Peyer's patch (tissue), 4 donors: ENCODE results near the gene BMPR1A. TPM values are rescaled to one million over a fixed set of nuclear protein-coding genes. Genes with fewer than 3 reads are reported as not detected.
A peak's percentile ranks its signal among the peaks of the same experiment; 100 is the strongest.
"Not testable (repeated sequence)": the region's sequence is repeated elsewhere in the genome, so short reads cannot be mapped to it uniquely, and the experiment has no call there.

Source experiments
- DNase-seq, 3 donors: peaks; one replicate each; pipeline ENCODE4 v3.0.0-alpha.2; 2017 to 2019
- H3K27ac ChIP-seq, 4 donors: fragments of 200-600 bp; sonication (generic); one replicate each; pipeline ENCODE4 v1.5.1; 2016 to 2019
- H3K27me3 ChIP-seq, 2 donors: fragments of 200-600 bp; sonication (generic); one replicate each; pipeline ENCODE4 v1.5.1; 2019
- H3K36me3 ChIP-seq, 3 donors: fragments of 200-600 bp; sonication (generic); one replicate each; pipeline ENCODE4 v1.5.1; 2016 to 2019
- H3K4me1 ChIP-seq, 4 donors: fragments of 200-600 bp; sonication (generic); one replicate each; pipeline ENCODE4 v1.5.1; 2016 to 2019
- H3K4me3 ChIP-seq, 4 donors: fragments of 200-600 bp; sonication (generic); 1 replicate in 3 of 4; 2 replicates in 1 of 4; pipeline ENCODE4 v1.5.1; 2016 to 2019; ENCODE audit warnings: mild to moderate bottlenecking in 1 of 4
- H3K9me3 ChIP-seq, 4 donors: fragments of 200-600 bp; sonication (generic); one replicate each; pipeline ENCODE4 v1.5.1; 2016 to 2019; ENCODE audit warnings: mild to moderate bottlenecking in 1 of 4
- POLR2A ChIP-seq, 2 donors: fragments of 450-650 bp; IDR thresholded peaks; one replicate each; pipeline ENCODE4 v1.5.1; 2017; ENCODE audit warnings: antibody characterized with exemption in 2 of 2, mild to moderate bottlenecking in 2 of 2, moderate library complexity in 2 of 2
- total RNA-seq, 4 donors: library from RNA; depleted of rRNA; stranded (reverse); fragments of >200 nt; gene quantifications; one replicate each; pipeline ENCODE4 v1.1.0, GENCODE V29; 2016
- TF ChIP-seq, protein P1 (sequence below), 6 experiments: fragments of 450-650 bp in 4 of 6; fragments of 200-600 bp in 2 of 6; sonication (generic) in 1 of 6; IDR thresholded peaks; one replicate each; pipeline ENCODE4 v1.5.1; 2017 to 2019; ENCODE audit warnings: antibody characterized with exemption in 6 of 6, mild to moderate bottlenecking in 3 of 6, moderate library complexity in 1 of 6

Gene BMPR1A
- total RNA-seq, 4 donors from 2014 or later = 17.1 to 40.1 (median 24.9) TPM

DNA sequence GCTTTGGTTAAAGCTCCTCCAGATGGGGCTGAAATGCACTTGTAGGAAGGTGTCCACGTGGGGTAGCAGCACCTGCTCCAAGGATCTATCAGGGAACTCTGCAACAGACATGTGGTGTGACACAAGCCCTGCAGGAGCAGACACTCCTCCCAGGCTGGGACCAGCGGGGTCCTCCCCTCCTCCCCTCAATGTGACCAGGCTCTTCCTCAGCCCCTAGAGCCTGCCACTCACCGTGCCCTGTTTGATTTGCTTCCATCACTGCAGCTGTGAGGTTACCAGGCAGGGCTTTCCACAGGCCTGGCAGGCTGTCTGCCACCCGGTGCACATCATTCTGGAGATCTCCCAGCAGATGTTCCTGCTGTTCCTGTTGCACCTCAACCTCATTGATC lies 187.6 kb downstream of the BMPR1A start:
- TF ChIP-seq, protein P1, sequence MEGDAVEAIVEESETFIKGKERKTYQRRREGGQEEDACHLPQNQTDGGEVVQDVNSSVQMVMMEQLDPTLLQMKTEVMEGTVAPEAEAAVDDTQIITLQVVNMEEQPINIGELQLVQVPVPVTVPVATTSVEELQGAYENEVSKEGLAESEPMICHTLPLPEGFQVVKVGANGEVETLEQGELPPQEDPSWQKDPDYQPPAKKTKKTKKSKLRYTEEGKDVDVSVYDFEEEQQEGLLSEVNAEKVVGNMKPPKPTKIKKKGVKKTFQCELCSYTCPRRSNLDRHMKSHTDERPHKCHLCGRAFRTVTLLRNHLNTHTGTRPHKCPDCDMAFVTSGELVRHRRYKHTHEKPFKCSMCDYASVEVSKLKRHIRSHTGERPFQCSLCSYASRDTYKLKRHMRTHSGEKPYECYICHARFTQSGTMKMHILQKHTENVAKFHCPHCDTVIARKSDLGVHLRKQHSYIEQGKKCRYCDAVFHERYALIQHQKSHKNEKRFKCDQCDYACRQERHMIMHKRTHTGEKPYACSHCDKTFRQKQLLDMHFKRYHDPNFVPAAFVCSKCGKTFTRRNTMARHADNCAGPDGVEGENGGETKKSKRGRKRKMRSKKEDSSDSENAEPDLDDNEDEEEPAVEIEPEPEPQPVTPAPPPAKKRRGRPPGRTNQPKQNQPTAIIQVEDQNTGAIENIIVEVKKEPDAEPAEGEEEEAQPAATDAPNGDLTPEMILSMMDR (IDR thresholded peaks at IDR 0.05) = no peak
- no peak for TF ChIP-seq POLR2A (IDR thresholded peaks at IDR 0.05)
- H3K36me3 ChIP-seq = no peaks in the 10 kb centered on the region

DNA sequence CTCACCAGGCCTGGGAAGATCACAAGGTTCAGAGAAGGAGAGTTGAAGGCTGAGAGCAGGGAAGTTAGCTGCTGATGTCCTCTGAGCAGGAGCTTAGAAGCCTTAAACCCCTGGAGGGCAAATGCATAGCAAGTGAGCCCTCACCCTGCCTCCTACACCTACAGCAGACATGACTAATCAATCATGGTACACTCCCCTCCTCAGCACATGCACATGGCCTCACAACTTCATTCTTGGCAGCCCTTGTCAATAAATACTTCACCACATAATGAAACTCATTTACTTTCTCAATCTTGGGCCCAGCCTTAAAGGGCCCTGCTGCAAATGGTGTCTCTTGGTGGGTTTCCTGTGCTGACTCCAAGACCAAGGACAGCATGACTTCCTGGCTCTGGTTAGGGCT lies 188.1 kb downstream of the BMPR1A start:
- Histone ChIP-seq H3K27ac (no peak overlapping the region), H3K4me3 (no peak overlapping the region), H3K27me3 (no peaks in the 10 kb centered on the region), H3K36me3 (no peaks in the 10 kb centered on the region), H3K4me1 (no peaks in the 10 kb centered on the region), H3K9me3 (no peaks in the 10 kb centered on the region)
- no peak for DNase-seq
- no peak for TF ChIP-seq POLR2A (IDR thresholded peaks at IDR 0.05)
- TF ChIP-seq, protein P1 (IDR thresholded peaks at IDR 0.05) = no peak

More for the DNA sequence above, 187.6 kb downstream of the BMPR1A start:
- Histone ChIP-seq H3K27me3 (no peaks in the 10 kb centered on the region), H3K4me1 (no peaks in the 10 kb centered on the region), H3K27ac (no peak overlapping the region), H3K9me3 (no peaks in the 10 kb centered on the region), H3K4me3 (no peak overlapping the region)
- DNase-seq = no peak

DNA sequence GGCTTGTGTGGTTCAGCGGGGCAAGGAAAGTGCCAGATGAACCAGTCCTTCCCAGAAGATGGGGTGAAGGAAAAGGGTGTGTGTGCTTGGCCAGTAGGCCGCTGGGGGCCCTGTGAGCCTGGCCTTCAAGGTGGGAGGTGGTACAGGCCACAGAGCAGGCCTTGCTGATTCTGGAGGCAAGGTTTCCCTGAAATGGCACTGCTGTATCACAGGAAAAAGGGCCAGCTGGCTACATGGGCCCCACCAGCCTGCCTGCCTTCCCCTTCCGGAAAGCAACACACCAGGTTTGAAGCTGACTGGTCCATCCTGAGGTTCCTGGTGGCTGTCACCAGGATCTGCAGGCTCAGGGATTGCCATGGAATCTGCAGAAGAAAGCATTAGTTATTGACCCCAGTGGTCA lies 188.5 kb downstream of the BMPR1A start:
- Histone ChIP-seq H3K27ac (no peak overlapping the region), H3K4me3 (no peak overlapping the region), H3K36me3 (no peaks in the 10 kb centered on the region), H3K27me3 (no peaks in the 10 kb centered on the region), H3K4me1 (no peaks in the 10 kb centered on the region), H3K9me3 (no peaks in the 10 kb centered on the region)
- peak in 2 of 3 donors; percentile 3 to 24 for DNase-seq
- TF ChIP-seq, protein P1 (IDR thresholded peaks at IDR 0.05) = no peak
- no peak for TF ChIP-seq POLR2A (IDR thresholded peaks at IDR 0.05)

DNA sequence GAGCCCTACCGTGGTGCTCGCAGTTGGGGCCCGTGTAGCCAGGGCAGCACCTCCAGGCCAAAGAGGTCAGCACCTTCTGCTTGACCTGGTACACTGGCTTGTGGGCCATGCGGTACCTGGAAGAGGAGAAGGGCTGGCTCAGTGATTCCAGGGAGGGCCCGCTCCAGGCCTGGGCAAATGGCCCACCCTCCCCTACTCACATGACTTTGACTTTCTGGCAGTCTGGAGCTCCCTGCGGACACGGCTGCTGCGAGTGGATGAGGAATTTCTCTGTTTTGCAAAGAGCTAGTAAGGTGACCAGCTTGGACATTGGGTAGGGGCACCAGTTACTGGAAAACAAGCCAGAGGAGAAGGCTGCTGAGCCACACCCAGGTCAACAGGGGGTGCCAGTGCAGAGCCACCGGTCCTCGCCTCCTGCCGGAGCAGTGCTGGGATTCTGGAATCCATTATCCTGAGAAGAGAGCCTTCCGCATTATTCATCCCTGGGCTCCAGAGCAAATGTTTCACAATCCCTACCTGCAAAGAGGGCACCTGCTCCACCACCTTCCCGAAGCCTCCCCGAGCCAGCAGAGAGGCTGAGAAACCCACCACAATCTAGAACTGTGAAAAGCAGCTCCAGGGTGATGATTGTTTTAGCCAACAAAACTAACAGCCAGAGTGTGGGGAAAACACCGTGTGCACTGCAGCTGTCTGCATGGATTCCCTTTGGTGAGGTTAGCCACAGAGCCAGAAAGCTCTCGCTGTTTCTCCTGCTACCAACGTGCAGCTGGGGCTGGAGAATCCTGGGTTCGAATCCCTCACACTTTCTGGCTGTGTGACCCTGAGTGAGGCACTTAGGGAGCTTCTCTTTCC lies 189.2 kb downstream of the BMPR1A start:
- Histone ChIP-seq H3K27ac (no peak overlapping the region), H3K4me3 (no peak overlapping the region), H3K9me3 (no peaks in the 10 kb centered on the region), H3K36me3 (no peaks in the 10 kb centered on the region), H3K27me3 (no peaks in the 10 kb centered on the region), H3K4me1 (no peaks in the 10 kb centered on the region)
- no peak for TF ChIP-seq POLR2A (IDR thresholded peaks at IDR 0.05)
- TF ChIP-seq, protein P1 (IDR thresholded peaks at IDR 0.05) = no peak
- DNase-seq = peak in 1 of 3 donors; percentile 36

DNA sequence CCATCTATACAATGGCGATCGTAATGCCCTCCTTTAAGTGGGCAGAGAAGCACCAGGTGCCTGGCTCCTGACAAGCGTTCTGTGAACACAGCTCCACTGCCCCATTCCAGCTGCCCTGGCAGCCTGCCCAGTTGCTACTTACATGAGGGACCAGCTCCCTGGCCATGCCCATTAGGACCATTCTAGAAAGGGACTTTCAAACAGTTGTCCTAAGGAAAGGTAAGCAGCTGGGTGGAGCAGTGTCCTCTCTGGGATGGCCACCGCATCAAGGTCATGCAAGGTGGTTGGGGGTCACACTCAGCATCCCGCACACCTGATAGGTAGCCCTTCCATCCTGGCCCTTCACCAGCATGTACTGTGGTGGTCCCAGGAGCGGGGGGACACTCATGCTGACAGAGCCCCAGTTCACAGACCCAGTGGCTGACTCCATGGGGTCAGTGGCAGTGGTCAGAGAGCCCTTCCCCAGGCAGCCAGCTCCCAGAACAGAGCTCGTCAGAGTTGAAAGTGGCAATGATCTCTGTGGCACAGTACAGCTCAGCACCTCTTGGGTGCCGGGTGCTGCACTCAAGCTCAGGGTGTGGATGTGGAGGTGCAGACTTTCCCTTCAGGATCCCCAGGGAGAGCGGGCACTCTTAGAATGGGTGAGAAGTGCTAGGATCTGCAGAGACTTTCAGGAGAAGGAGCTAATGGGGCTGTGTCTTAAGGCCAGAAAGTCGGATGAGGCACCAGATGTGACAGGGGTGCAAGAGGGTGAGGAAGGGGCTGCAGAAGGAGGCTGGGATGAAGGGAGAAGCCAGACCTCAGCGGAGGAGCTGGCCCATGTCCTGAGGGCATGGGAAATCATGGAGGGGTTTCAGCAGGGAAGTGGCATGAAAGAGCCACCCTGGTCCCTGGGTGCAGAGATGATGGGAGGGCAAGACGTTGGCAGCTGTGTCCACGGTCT lies 190.1 kb downstream of the BMPR1A start:
- no peaks in the 10 kb centered on the region for H3K36me3 ChIP-seq
- H3K27me3 ChIP-seq = no peaks in the 10 kb centered on the region
- DNase-seq = peak in 1 of 3 donors; percentile 51
- H3K4me1 ChIP-seq = no peaks in the 10 kb centered on the region
- H3K9me3 ChIP-seq = no peaks in the 10 kb centered on the region
- no peak overlapping the region for H3K4me3 ChIP-seq
- H3K27ac ChIP-seq = no peak overlapping the region
- TF ChIP-seq, protein P1 (IDR thresholded peaks at IDR 0.05) = no peak
- no peak for TF ChIP-seq POLR2A (IDR thresholded peaks at IDR 0.05)

DNA sequence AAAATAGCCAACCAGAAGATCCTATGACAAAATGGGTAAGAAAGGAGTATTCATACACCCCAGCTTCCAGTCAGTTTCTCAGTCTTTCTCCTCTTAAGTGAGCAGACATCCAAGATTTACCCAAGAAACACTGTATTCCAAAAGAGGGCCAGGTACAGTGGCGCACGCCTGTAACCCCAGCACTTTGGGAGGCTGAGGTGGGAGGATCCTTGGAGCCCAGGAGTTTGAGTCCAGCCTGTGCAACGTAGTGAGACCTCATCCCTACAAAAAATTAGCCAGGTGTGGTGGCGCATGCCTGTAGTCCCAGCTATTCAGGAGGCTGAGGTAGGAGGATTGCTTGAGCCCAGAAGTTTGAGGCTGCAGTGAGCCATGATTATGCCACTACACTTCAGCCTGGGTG lies 191.4 kb downstream of the BMPR1A start:
- not testable (repeated sequence) for H3K4me1 ChIP-seq, H3K9me3 ChIP-seq, H3K27ac ChIP-seq, DNase-seq, H3K36me3 ChIP-seq, H3K27me3 ChIP-seq, H3K4me3 ChIP-seq
